Mesendoderm (in vitro differentiated cells): Measurements from ENCODE around the gene PEX14.

ENCODE experiments used
- DNase-seq: peaks from one replicate; pipeline ENCODE4 v3.0.0; 2013
- H2AK5ac ChIP-seq: 2 replicates; pipeline ENCODE4 v1.6.1; 2013; ENCODE audit warnings: low read length, inconsistent platforms
- H2BK120ac ChIP-seq: 2 replicates; pipeline ENCODE4 v1.6.1; 2013; ENCODE audit warnings: low read depth, mild to moderate bottlenecking, low read length, moderate library complexity, mixed read lengths
- H2BK15ac ChIP-seq: replicated peaks from 2 replicates; pipeline ENCODE4 v1.6.1; 2013; ENCODE audit warnings: low read depth, mild to moderate bottlenecking, moderate library complexity
- H2BK5ac ChIP-seq: 2 replicates; pipeline ENCODE4 v1.6.1; 2013; ENCODE audit warnings: low read length, inconsistent platforms
- H3K18ac ChIP-seq: 2 replicates; pipeline ENCODE4 v1.6.1; 2013; ENCODE audit warnings: mild to moderate bottlenecking, low read length, mixed read lengths
- H3K23ac ChIP-seq: one replicate; pipeline ENCODE4 v1.6.1; 2013; ENCODE audit warnings: low read length
- H3K27ac ChIP-seq: 2 replicates; pipeline ENCODE4 v1.5.1; 2013; ENCODE audit warnings: low read depth, mild to moderate bottlenecking, inconsistent platforms, low read length, moderate library complexity
- H3K27me3 ChIP-seq: 2 replicates; pipeline ENCODE4 v1.6.1; 2013; ENCODE audit warnings: low read length, control low read depth, mild to moderate bottlenecking, inconsistent platforms; ENCODE audit not compliant: insufficient read depth, poor library complexity
- H3K36me3 ChIP-seq: 2 replicates; pipeline ENCODE4 v1.6.1; 2013; ENCODE audit warnings: low read length, inconsistent platforms; ENCODE audit not compliant: control insufficient read depth, insufficient read depth
- H3K4ac ChIP-seq: one replicate; pipeline ENCODE4 v1.6.1; 2013; ENCODE audit warnings: low read depth, mild to moderate bottlenecking, low read length, moderate library complexity
- H3K4me1 ChIP-seq: 2 replicates; pipeline ENCODE4 v1.6.1; 2013; ENCODE audit warnings: low read depth, low read length, inconsistent platforms; ENCODE audit not compliant: control insufficient read depth
- H3K4me2 ChIP-seq: 2 replicates; pipeline ENCODE4 v1.6.1; 2013; ENCODE audit warnings: low read length
- H3K4me3 ChIP-seq: 2 replicates; pipeline ENCODE4 v1.5.1; 2013; ENCODE audit warnings: mild to moderate bottlenecking, low read length
- H3K56ac ChIP-seq: one replicate; pipeline ENCODE4 v1.6.1; 2013; ENCODE audit warnings: low read length
- H3K79me1 ChIP-seq: 2 replicates; pipeline ENCODE4 v1.6.1; 2013; ENCODE audit warnings: low read length, inconsistent platforms
- H3K79me2 ChIP-seq: 2 replicates; pipeline ENCODE4 v1.6.1; 2013; ENCODE audit warnings: mild to moderate bottlenecking, low read length; ENCODE audit not compliant: control insufficient read depth, insufficient read depth
- H3K9ac ChIP-seq: 2 replicates; pipeline ENCODE4 v1.6.1; 2013; ENCODE audit warnings: low read length, inconsistent platforms
- H4K5ac ChIP-seq: one replicate; pipeline ENCODE4 v1.6.1; 2013; ENCODE audit warnings: low read length
- H4K8ac ChIP-seq: one replicate; pipeline ENCODE4 v1.6.1; 2013; ENCODE audit warnings: low read depth, mild to moderate bottlenecking, control low read depth, low read length, moderate library complexity
- WGBS: extraction: QIAGEN DNeasy Blood & Tissue Kit; methylation state at CpG from one replicate; pipeline ENCODE4 v1.1.7; 2013; ENCODE audit warnings: low lambda C conversion rate, missing lambda C conversion rate; ENCODE audit not compliant: insufficient coverage; ENCODE audit errors: extremely low coverage; 5-methylcytosine and 5-hydroxymethylcytosine counted together

The PEX14 gene

DNA sequence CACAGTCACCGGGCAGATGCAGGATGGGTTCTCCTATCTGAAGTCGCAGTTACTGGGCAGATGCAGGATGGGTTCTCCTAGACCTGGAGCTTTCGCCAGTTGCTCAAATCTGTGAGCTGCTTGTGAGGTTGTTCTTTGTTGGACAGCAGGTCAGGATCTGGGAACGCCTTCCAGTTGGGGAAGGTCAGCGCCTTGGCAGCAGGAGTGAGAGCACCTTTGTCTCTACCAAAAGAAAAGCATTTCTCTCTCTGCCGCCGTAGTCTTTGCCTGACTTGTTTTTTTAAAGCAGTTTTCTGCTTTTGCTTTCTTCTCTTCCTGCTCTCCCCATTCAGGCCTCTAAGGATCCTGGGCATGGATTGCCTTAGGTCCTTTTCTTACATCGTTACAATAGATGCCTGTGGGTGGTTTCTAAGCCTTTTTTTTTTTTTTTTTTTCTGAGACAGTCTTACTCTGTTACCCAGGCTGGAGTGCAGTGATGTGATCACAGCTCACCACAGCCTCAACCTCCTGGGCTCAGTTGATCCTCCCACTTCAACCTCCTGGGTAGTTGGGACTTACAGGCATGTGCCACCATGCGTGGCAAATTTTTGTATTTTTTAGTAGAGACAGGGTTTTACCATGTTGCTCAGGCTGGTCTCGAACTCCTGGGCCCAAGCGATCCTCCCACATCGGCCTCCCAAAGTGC lies 15.7 kb downstream of the PEX14 start:
- H2BK15ac ChIP-seq, result no peak overlapping the region
- H4K8ac ChIP-seq, result no peak overlapping the region
- H3K56ac ChIP-seq, result no peak overlapping the region
- H3K4ac ChIP-seq, result no peak overlapping the region
- H3K79me2 ChIP-seq, result peaks cover 17% of the 10 kb centered on the region
- H2AK5ac ChIP-seq, result no peak overlapping the region
- H3K36me3 ChIP-seq, result no peaks in the 10 kb centered on the region
- no CpG with 5 or more reads among the region's 12 CpGs for WGBS
- H3K79me1 ChIP-seq, result peaks cover 14% of the 10 kb centered on the region
- H3K23ac ChIP-seq, result no peak overlapping the region
- no peak overlapping the region for H3K9ac ChIP-seq
- no peak overlapping the region for H2BK120ac ChIP-seq
- H3K4me1 ChIP-seq, result peaks cover 2% of the 10 kb centered on the region
- H3K4me2 ChIP-seq, result no peak overlapping the region
- DNase-seq, result no peak
- H2BK5ac ChIP-seq, result no peak overlapping the region
- no peak overlapping the region for H3K27ac ChIP-seq
- H3K4me3 ChIP-seq, result no peak overlapping the region
- no peak overlapping the region for H3K18ac ChIP-seq
- H4K5ac ChIP-seq, result no peak overlapping the region
- no peaks in the 10 kb centered on the region for H3K27me3 ChIP-seq

DNA sequence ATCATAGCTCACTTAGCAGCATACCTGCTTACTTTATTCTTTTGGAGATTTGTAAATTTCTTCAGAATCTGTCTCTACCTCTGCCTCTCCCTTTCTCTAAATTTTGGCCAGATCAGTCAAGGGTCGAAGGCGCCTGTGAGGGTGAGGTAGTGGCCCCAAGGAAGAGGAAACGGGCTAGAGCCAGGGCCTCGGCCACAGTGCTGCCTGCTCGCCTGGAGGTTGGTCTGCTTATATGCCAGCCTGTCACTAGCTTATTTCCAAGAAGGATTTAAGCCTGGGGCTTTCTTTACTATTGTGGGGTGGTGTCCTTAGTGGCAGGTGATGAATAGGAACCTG lies 19.6 kb downstream of the PEX14 start:
- H3K36me3 ChIP-seq, result peaks cover 2% of the 10 kb centered on the region
- H3K27me3 ChIP-seq, result no peaks in the 10 kb centered on the region
- no peak overlapping the region for H2BK15ac ChIP-seq
- H3K9ac ChIP-seq, result no peak overlapping the region
- H3K4me2 ChIP-seq, result no peak overlapping the region
- H2BK120ac ChIP-seq, result no peak overlapping the region
- H3K79me1 ChIP-seq, result peaks cover 21% of the 10 kb centered on the region
- H3K27ac ChIP-seq, result no peak overlapping the region
- no CpG with 5 or more reads among the region's 5 CpGs for WGBS
- no peak overlapping the region for H4K8ac ChIP-seq
- no peak for DNase-seq
- no peak overlapping the region for H3K23ac ChIP-seq
- H3K4me1 ChIP-seq, result peaks cover 2% of the 10 kb centered on the region
- no peak overlapping the region for H3K18ac ChIP-seq
- H3K79me2 ChIP-seq, result peaks cover 17% of the 10 kb centered on the region
- no peak overlapping the region for H4K5ac ChIP-seq
- H2BK5ac ChIP-seq, result no peak overlapping the region
- H3K4me3 ChIP-seq, result no peak overlapping the region
- peak overlapping the region; percentile 25 for H3K56ac ChIP-seq
- no peak overlapping the region for H3K4ac ChIP-seq
- H2AK5ac ChIP-seq, result no peak overlapping the region

GRCh38 chr1:10494754-10495474 lies 20.2 kb downstream of the PEX14 start:
- peak; percentile 65 for DNase-seq
- peaks cover 2% of the 10 kb centered on the region for H3K4me1 ChIP-seq
- no peak overlapping the region for H3K4ac ChIP-seq
- H3K27me3 ChIP-seq, result no peaks in the 10 kb centered on the region
- no peak overlapping the region for H2AK5ac ChIP-seq
- H2BK120ac ChIP-seq, result no peak overlapping the region
- peaks cover 16% of the 10 kb centered on the region for H3K79me1 ChIP-seq
- H3K23ac ChIP-seq, result no peak overlapping the region
- no peak overlapping the region for H3K4me3 ChIP-seq
- H2BK15ac ChIP-seq, result no peak overlapping the region
- peak overlapping the region; percentile 43 for H3K9ac ChIP-seq
- H3K18ac ChIP-seq, result no peak overlapping the region
- H2BK5ac ChIP-seq, result no peak overlapping the region
- H3K56ac ChIP-seq, result peak overlapping the region; percentile 51
- no CpG with 5 or more reads among the region's 15 CpGs for WGBS
- H3K36me3 ChIP-seq, result peaks cover 2% of the 10 kb centered on the region
- H4K5ac ChIP-seq, result no peak overlapping the region
- H4K8ac ChIP-seq, result no peak overlapping the region
- H3K27ac ChIP-seq, result no peak overlapping the region
- H3K79me2 ChIP-seq, result peaks cover 15% of the 10 kb centered on the region
- no peak overlapping the region for H3K4me2 ChIP-seq

DNA sequence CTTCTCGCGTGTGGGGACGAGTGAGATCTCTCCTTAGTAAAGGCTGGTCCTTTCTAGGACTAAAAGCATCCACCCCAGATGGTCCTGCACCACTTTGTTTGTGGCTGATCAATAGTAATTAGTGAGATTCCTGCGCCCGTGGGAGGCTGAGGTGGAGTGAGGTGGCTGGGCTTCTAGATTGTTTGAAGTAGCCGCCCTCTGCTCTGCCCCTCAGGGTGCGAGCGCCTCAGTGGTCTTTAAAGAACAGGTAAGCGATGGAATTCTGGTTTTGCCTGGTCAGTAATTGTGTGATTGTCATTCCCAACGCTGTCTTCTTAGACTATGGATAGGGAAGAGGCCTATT lies 20.7 kb downstream of the PEX14 start:
- H2BK120ac ChIP-seq, result no peak overlapping the region
- H2BK15ac ChIP-seq, result no peak overlapping the region
- H3K4ac ChIP-seq, result no peak overlapping the region
- H3K36me3 ChIP-seq, result peaks cover 2% of the 10 kb centered on the region
- peaks cover 15% of the 10 kb centered on the region for H3K79me1 ChIP-seq
- H3K4me3 ChIP-seq, result no peak overlapping the region
- no peak overlapping the region for H3K27ac ChIP-seq
- peaks cover 13% of the 10 kb centered on the region for H3K79me2 ChIP-seq
- no peak overlapping the region for H4K5ac ChIP-seq
- no peak overlapping the region for H2AK5ac ChIP-seq
- DNase-seq, result no peak
- no peak overlapping the region for H3K18ac ChIP-seq
- no peak overlapping the region for H3K56ac ChIP-seq
- WGBS, result no CpG with 5 or more reads among the region's 10 CpGs
- no peak overlapping the region for H3K23ac ChIP-seq
- H3K27me3 ChIP-seq, result no peaks in the 10 kb centered on the region
- no peak overlapping the region for H4K8ac ChIP-seq
- no peak overlapping the region for H3K4me2 ChIP-seq
- peaks cover 2% of the 10 kb centered on the region for H3K4me1 ChIP-seq
- no peak overlapping the region for H2BK5ac ChIP-seq
- no peak overlapping the region for H3K9ac ChIP-seq

- H3K18ac ChIP-seq, result no peak overlapping the region
- no CpG with 5 or more reads among the region's 14 CpGs for WGBS
- peaks cover 2% of the 10 kb centered on the region for H3K36me3 ChIP-seq
- H3K79me1 ChIP-seq, result peaks cover 15% of the 10 kb centered on the region
- H3K4me3 ChIP-seq, result no peak overlapping the region
- H2AK5ac ChIP-seq, result no peak overlapping the region
- H3K27ac ChIP-seq, result no peak overlapping the region
- H4K8ac ChIP-seq, result no peak overlapping the region
- no peaks in the 10 kb centered on the region for H3K27me3 ChIP-seq
- H3K9ac ChIP-seq, result no peak overlapping the region
- H2BK15ac ChIP-seq, result no peak overlapping the region
- H3K23ac ChIP-seq, result no peak overlapping the region
- no peak overlapping the region for H3K56ac ChIP-seq
- no peak overlapping the region for H3K4ac ChIP-seq
- no peak overlapping the region for H2BK5ac ChIP-seq
- DNase-seq, result no peak
- peaks cover 13% of the 10 kb centered on the region for H3K79me2 ChIP-seq
- no peak overlapping the region for H2BK120ac ChIP-seq
- H3K4me2 ChIP-seq, result no peak overlapping the region
- no peak overlapping the region for H4K5ac ChIP-seq
- H3K4me1 ChIP-seq, result peaks cover 2% of the 10 kb centered on the region
Measured at GRCh38 chr1:10495952-10496351, 21.2 kb downstream of the PEX14 start.
